Measurements from ENCODE around the gene ZNF418.
A peak's percentile ranks its signal among the peaks of the same experiment; 100 is the strongest.
"Not testable (repeated sequence)": the region's sequence is repeated elsewhere in the genome, so short reads cannot be mapped to it uniquely, and the experiment has no call there.

Gene ZNF418

GRCh38 chr19:57934820-57935665 is at the start of gene ZNF418:
ZNF418 (minus strand) TSS chr19:57935402; CDS start chr19:57933822, 1,580 bp downstream.
- DNase-seq, result peak; percentile 60 to 70

- no peak for DNase-seq
These were observed 43.5 kb upstream of the ZNF418 start for GRCh38 chr19:57978586-57979289.

GRCh38 chr19:57974434-57974833 is 39.2 kb upstream of the ZNF418 start, which contains the start of gene C19orf18:
C19orf18 (minus strand) TSS chr19:57974534; CDS start chr19:57974432, 102 bp downstream.
- no peak for DNase-seq

GRCh38 chr19:57964761-57965160 is 29.6 kb upstream of the ZNF418 start:
- no peak for DNase-seq

GRCh38 chr19:57961785-57962184 is 26.6 kb upstream of the ZNF418 start:
- DNase-seq, result no peak

- no peak for DNase-seq
These were observed 19.8 kb upstream of the ZNF418 start for GRCh38 chr19:57954996-57955395.

- DNase-seq, result no peak
These were observed 14.5 kb upstream of the ZNF418 start for GRCh38 chr19:57949702-57950101.

GRCh38 chr19:57949296-57949695 is 14.1 kb upstream of the ZNF418 start:
- no peak for DNase-seq

- DNase-seq, result peak; percentile 90 to 91
These were observed 12.4 kb upstream of the ZNF418 start, which contains the start of gene ZNF256 for GRCh38 chr19:57947419-57948134. ZNF256 (minus strand) TSS chr19:57947706; CDS start chr19:57947474, 232 bp downstream.

GRCh38 chr19:57947088-57947418 is 11.9 kb upstream of the ZNF418 start:
- DNase-seq, result no peak

GRCh38 chr19:57946316-57946715 is 11.1 kb upstream of the ZNF418 start:
- DNase-seq, result no peak

- no peak for DNase-seq
These were observed 6.4 kb upstream of the ZNF418 start for GRCh38 chr19:57941593-57941992.

GRCh38 chr19:57935731-57936130 is 529 bp upstream of the ZNF418 start:
- DNase-seq, result no peak

GRCh38 chr19:57927587-57927986 is 7.6 kb downstream of the ZNF418 start:
- no peak for DNase-seq

GRCh38 chr19:57916168-57916995 is 18.8 kb downstream of the ZNF418 start, which contains the start of gene ZNF417:
ZNF417 (minus strand) TSS chr19:57916592; CDS start chr19:57916411, 181 bp downstream.
- peak; percentile 92 to 94 for DNase-seq

GRCh38 chr19:57914531-57914930 is 20.7 kb downstream of the ZNF418 start:
- DNase-seq, result no peak

GRCh38 chr19:57907394-57907793 is 27.8 kb downstream of the ZNF418 start:
- DNase-seq, result no peak

- DNase-seq, result no peak
These were observed 29.9 kb downstream of the ZNF418 start for GRCh38 chr19:57905258-57905657.

GRCh38 chr19:57903618-57904184 is 31.5 kb downstream of the ZNF418 start:
- DNase-seq, result no peak

GRCh38 chr19:57900311-57900710 is 34.9 kb downstream of the ZNF418 start:
- DNase-seq, result no peak

- not testable (repeated sequence) for DNase-seq
These were observed 44.5 kb downstream of the ZNF418 start for GRCh38 chr19:57890706-57891105.

Data from CD4-positive, alpha-beta T cell treated with Interferon alpha-2 for 1 hour (primary cell).